Sigmoid colon (tissue), 7 donors: Measurements from ENCODE around the gene COL1A2. TPM values are rescaled to one million over a fixed set of nuclear protein-coding genes. Genes with fewer than 3 reads are reported as not detected.

Experiments
- DNase-seq: peaks from one replicate; pipeline ENCODE4 v3.0.0-alpha.2; 2019
- H3K27ac ChIP-seq, 4 donors: fragments of 200-600 bp; sonication (generic); one replicate each; pipeline ENCODE4 v1.5.1; 2016 to 2019; ENCODE audit warnings: mild to moderate bottlenecking in 1 of 4
- H3K27me3 ChIP-seq, 3 donors: fragments of 200-600 bp; sonication (generic); one replicate each; pipeline ENCODE4 v1.5.1; 2019; ENCODE audit warnings: mild to moderate bottlenecking in 1 of 3
- H3K36me3 ChIP-seq, 4 donors: fragments of 200-600 bp; sonication (generic); one replicate each; pipeline ENCODE4 v1.5.1; 2016 to 2019
- H3K4me1 ChIP-seq, 4 donors: fragments of 200-600 bp; sonication (generic); one replicate each; pipeline ENCODE4 v1.5.1; 2017 to 2019
- H3K4me3 ChIP-seq, 4 donors: fragments of 200-600 bp; sonication (generic); one replicate each; pipeline ENCODE4 v1.5.1; 2017 to 2019; ENCODE audit warnings: mild to moderate bottlenecking in 2 of 4, moderate library complexity in 1 of 4
- H3K9me3 ChIP-seq, 4 donors: fragments of 200-600 bp in 3 of 4; sonication (generic) in 3 of 4; one replicate each; pipeline versions ENCODE4 v1.5.1 to v1.6.1; 2013 to 2019
- EP300 ChIP-seq, 4 donors: sonication (generic); formaldehyde crosslinking; IDR thresholded peaks; one replicate each; pipeline ENCODE4 v1.6.1; 2017; ENCODE audit warnings: antibody characterized with exemption in 4 of 4
- POLR2A ChIP-seq, 2 donors: fragments of 450-650 bp; IDR thresholded peaks; one replicate each; pipeline ENCODE4 v1.6.1; 2016; ENCODE audit warnings: antibody characterized with exemption in 2 of 2, mild to moderate bottlenecking in 2 of 2, moderate library complexity in 2 of 2
- POLR2AphosphoS5 ChIP-seq, 4 donors: sonication (generic); formaldehyde crosslinking; IDR thresholded peaks; one replicate each; pipeline ENCODE4 v1.6.1; 2017; ENCODE audit warnings: antibody characterized with exemption in 4 of 4
- WGBS, 2 donors: extraction: QIAGEN DNeasy Blood & Tissue Kit; methylation state at CpG; one replicate each; pipeline ENCODE4 v1.1.7; 2013; 5-methylcytosine and 5-hydroxymethylcytosine counted together
- intact Hi-C: fragments of 100-400 bp; cut with DNase I; formaldehyde crosslinking; loops from one replicate; pipeline ENCODE4 v1.15.1; 2023
- polyA plus RNA-seq, 3 donors: library from polyadenylated mRNA; stranded (reverse); fragments of 200-250 nt; gene quantifications; one replicate each; pipeline ENCODE4 v1.2.3, GENCODE V29; 2013
- total RNA-seq, 4 donors: library from RNA; depleted of rRNA; stranded (reverse); fragments of >200 nt; gene quantifications; one replicate each; pipeline ENCODE4 v1.1.0, GENCODE V29; 2016
- TF ChIP-seq, protein P1 (sequence below), 4 experiments: fragments of 450-650 bp in 3 of 4; fragments of 200-600 bp in 1 of 4; IDR thresholded peaks; one replicate each; pipeline ENCODE4 v1.5.1; 2016 to 2019; ENCODE audit warnings: antibody characterized with exemption in 4 of 4, mild to moderate bottlenecking in 3 of 4, moderate library complexity in 2 of 4
- donor health status: healthy with polysubstance abuse.
- donor health status: Bipolar disorder and iron deficiency.
- donor health status: healthy.

Gene COL1A2
- total and polyA plus RNA-seq, 7 donors, result 12.3 to 1,047 (median 104) TPM

DNA sequence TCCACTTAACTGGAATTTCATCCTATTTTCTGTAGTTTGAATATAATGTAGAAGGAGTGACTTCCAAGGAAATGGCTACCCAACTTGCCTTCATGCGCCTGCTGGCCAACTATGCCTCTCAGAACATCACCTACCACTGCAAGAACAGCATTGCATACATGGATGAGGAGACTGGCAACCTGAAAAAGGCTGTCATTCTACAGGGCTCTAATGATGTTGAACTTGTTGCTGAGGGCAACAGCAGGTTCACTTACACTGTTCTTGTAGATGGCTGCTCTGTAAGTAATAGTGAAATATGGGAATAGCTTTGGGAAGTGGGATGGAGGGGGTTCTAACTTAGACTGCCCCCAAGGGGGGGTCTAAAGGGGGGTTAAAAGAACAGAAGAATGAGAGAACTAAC, 34.5 kb downstream of the COL1A2 start:
- WGBS, 2 donors, result 91% methylated on average over 1 of the region's 1 CpG
- peaks cover 34 to 69% (median 42%) of the 10 kb centered on the region in 4 donors for H3K36me3 ChIP-seq
- no peak for DNase-seq
- H3K27me3 ChIP-seq, result no peaks in the 10 kb centered on the region
- TF ChIP-seq, protein P1, sequence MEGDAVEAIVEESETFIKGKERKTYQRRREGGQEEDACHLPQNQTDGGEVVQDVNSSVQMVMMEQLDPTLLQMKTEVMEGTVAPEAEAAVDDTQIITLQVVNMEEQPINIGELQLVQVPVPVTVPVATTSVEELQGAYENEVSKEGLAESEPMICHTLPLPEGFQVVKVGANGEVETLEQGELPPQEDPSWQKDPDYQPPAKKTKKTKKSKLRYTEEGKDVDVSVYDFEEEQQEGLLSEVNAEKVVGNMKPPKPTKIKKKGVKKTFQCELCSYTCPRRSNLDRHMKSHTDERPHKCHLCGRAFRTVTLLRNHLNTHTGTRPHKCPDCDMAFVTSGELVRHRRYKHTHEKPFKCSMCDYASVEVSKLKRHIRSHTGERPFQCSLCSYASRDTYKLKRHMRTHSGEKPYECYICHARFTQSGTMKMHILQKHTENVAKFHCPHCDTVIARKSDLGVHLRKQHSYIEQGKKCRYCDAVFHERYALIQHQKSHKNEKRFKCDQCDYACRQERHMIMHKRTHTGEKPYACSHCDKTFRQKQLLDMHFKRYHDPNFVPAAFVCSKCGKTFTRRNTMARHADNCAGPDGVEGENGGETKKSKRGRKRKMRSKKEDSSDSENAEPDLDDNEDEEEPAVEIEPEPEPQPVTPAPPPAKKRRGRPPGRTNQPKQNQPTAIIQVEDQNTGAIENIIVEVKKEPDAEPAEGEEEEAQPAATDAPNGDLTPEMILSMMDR (IDR thresholded peaks at IDR 0.05), result no peak
- TF ChIP-seq POLR2AphosphoS5 (IDR thresholded peaks at IDR 0.05), result no peak
- no peak for TF ChIP-seq POLR2A (IDR thresholded peaks at IDR 0.05)
- no peak for TF ChIP-seq EP300 (IDR thresholded peaks at IDR 0.05)
- no peaks in the 10 kb centered on the region for H3K9me3 ChIP-seq
- H3K27ac ChIP-seq, result no peak overlapping the region
- H3K4me1 ChIP-seq, result no peaks in the 10 kb centered on the region
- intact Hi-C loops, result no loop called here
- H3K4me3 ChIP-seq, result no peak overlapping the region

GRCh38 chr7:94431176-94431575, 36.5 kb downstream of the COL1A2 start:
- TF ChIP-seq POLR2AphosphoS5 (IDR thresholded peaks at IDR 0.05), result no peak
- TF ChIP-seq, protein P1 (IDR thresholded peaks at IDR 0.05), result no peak
- 66 to 76% methylated on average over 1 of the region's 1 CpG for WGBS, 2 donors
- intact Hi-C loops, result no loop called here
- no peak for DNase-seq
- no peaks in the 10 kb centered on the region for H3K27me3 ChIP-seq
- H3K27ac ChIP-seq, result no peak overlapping the region
- H3K36me3 ChIP-seq, result peaks cover 17 to 49% (median 22%) of the 10 kb centered on the region in 4 donors
- H3K4me1 ChIP-seq, result no peaks in the 10 kb centered on the region
- H3K9me3 ChIP-seq, result no peaks in the 10 kb centered on the region
- no peak overlapping the region for H3K4me3 ChIP-seq

DNA sequence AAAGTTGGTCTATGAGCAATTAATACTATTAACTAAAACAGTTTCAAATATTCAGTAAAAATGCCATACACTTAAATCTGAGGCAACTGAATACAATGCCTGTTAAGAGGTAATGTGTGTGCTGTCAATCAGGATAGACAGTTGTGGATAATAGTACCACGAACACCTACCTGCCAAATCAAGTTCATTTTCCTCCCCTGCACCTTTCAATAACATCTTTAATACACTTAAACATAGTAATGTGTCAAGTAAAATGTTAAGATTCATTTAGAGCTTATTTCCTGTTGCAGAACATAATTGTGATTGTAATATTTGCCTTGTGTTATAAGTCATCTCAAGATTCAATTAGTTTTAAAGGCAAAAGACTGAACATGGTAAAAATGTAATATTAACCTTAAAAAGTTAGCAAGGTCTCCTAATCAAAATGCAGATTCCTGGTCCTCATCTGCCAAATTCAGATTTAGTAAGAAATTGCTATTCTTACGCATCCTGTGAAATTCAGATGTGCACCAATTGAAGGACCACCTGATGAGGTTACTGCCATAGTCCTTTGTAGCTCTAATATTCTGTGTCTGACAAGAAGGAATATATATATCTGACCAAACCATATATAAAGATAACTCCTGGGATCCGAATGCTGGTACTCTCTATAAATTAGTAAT, 37.1 kb downstream of the COL1A2 start:
- TF ChIP-seq POLR2AphosphoS5 (IDR thresholded peaks at IDR 0.05) (peak in 1 of 4 donors; percentile 20), POLR2A (IDR thresholded peaks at IDR 0.05) (no peak)
- intact Hi-C loops, result no loop called here
- 82 to 84% methylated on average over 3 of the region's 3 CpGs for WGBS, 2 donors
- Histone ChIP-seq H3K36me3 (peaks cover 14 to 44% (median 17%) of the 10 kb centered on the region in 4 donors), H3K4me1 (no peaks in the 10 kb centered on the region), H3K4me3 (no peak overlapping the region), H3K9me3 (no peaks in the 10 kb centered on the region), H3K27me3 (no peaks in the 10 kb centered on the region), H3K27ac (no peak overlapping the region)
- DNase-seq, result no peak

GRCh38 chr7:94432281-94432670, 37.6 kb downstream of the COL1A2 start:
- no peaks in the 10 kb centered on the region for H3K4me1 ChIP-seq
- H3K27ac ChIP-seq, result no peak overlapping the region
- intact Hi-C loops, result no loop called here
- no peaks in the 10 kb centered on the region for H3K27me3 ChIP-seq
- 91 to 92% methylated on average over 2 of the region's 2 CpGs for WGBS, 2 donors
- no peak for DNase-seq
- no peak overlapping the region for H3K4me3 ChIP-seq
- TF ChIP-seq POLR2AphosphoS5 (IDR thresholded peaks at IDR 0.05) (no peak), EP300 (IDR thresholded peaks at IDR 0.05) (no peak), POLR2A (IDR thresholded peaks at IDR 0.05) (no peak)
- TF ChIP-seq, protein P1 (IDR thresholded peaks at IDR 0.05), result no peak
- no peaks in the 10 kb centered on the region for H3K9me3 ChIP-seq
- H3K36me3 ChIP-seq, result peaks cover 9 to 38% (median 12%) of the 10 kb centered on the region in 4 donors

DNA sequence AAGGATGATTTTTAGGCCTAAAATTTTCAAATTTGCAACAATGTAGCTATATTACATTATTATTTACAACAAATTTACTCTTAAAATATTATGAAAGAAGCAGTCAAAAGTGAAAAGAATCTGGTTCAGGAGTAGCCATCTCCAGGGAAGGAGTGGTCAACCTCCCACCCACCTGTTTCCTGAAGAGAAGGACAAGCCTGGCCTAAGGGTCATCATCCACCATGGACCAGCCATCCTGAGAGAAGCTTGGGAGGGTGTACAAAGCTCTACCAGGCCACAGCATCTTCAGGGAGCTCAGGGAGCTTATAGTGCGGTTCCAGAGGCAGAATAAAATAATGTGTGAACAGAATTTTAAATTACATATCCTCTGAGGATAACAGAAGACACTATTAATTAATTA, 38.1 kb downstream of the COL1A2 start:
- WGBS, 2 donors, result 89 to 93% methylated on average over 1 of the region's 1 CpG
- H3K36me3 ChIP-seq, result peaks cover 6 to 33% (median 8%) of the 10 kb centered on the region in 4 donors
- intact Hi-C loops, result no loop called here

More for the DNA sequence above, 38.1 kb downstream of the COL1A2 start:
- TF ChIP-seq POLR2A (IDR thresholded peaks at IDR 0.05), result no peak
- TF ChIP-seq POLR2AphosphoS5 (IDR thresholded peaks at IDR 0.05), result no peak
- TF ChIP-seq, protein P1 (IDR thresholded peaks at IDR 0.05), result no peak
- TF ChIP-seq EP300 (IDR thresholded peaks at IDR 0.05), result no peak
- no peaks in the 10 kb centered on the region for H3K4me1 ChIP-seq
- no peak overlapping the region for H3K27ac ChIP-seq
- H3K27me3 ChIP-seq, result no peaks in the 10 kb centered on the region
- no peaks in the 10 kb centered on the region for H3K9me3 ChIP-seq
- DNase-seq, result no peak
- no peak overlapping the region for H3K4me3 ChIP-seq
